Thyroid gland (tissue), 4 donors: ENCODE data around the gene SNORC. TPM values are rescaled to one million over a fixed set of nuclear protein-coding genes. Genes with fewer than 3 reads are reported as not detected.

ENCODE experiments used
- DNase-seq, 2 donors: peaks; one replicate each; pipeline ENCODE4 v3.0.0-alpha.2; 2019
- H3K27ac ChIP-seq, 3 donors: fragments of 200-600 bp; sonication (generic); 1 replicate in 2 of 3; 2 replicates in 1 of 3; pipeline ENCODE4 v1.5.1; 2016 to 2019; ENCODE audit warnings: mild to moderate bottlenecking in 1 of 3, moderate library complexity in 1 of 3
- H3K27me3 ChIP-seq: fragments of 200-600 bp; sonication (generic); one replicate; pipeline ENCODE4 v1.5.1; 2019
- H3K36me3 ChIP-seq, 2 donors: fragments of 200-600 bp; sonication (generic); one replicate each; pipeline ENCODE4 v1.5.1; 2016 to 2019
- H3K4me1 ChIP-seq, 2 donors: fragments of 200-600 bp; sonication (generic); one replicate each; pipeline ENCODE4 v1.5.1; 2017 to 2019
- H3K4me3 ChIP-seq, 3 donors: fragments of 200-600 bp; sonication (generic); replicated peaks in 1 of 3; 1 replicate in 2 of 3; 2 replicates in 1 of 3; pipeline ENCODE4 v1.5.1; 2016; ENCODE audit warnings: mild to moderate bottlenecking in 1 of 3
- H3K9me3 ChIP-seq: fragments of 200-600 bp; sonication (generic); one replicate; pipeline ENCODE4 v1.5.1; 2017
- POLR2A ChIP-seq, 2 donors: fragments of 450-650 bp; IDR thresholded peaks; one replicate each; pipeline ENCODE4 v1.6.1; 2017; ENCODE audit warnings: antibody characterized with exemption in 2 of 2, mild to moderate bottlenecking in 2 of 2, moderate library complexity in 1 of 2
- WGBS, 2 donors: methylation state at CpG; one replicate each; pipeline ENCODE4 v1.1.5; 2017; 5-methylcytosine and 5-hydroxymethylcytosine counted together
- intact Hi-C: fragments of 100-400 bp; cut with DNase I; formaldehyde crosslinking; loops from one replicate; pipeline ENCODE4 v1.15.1; 2023
- total RNA-seq, 4 donors: library from RNA; depleted of rRNA; stranded (reverse); fragments of >200 nt; gene quantifications; one replicate each; pipeline ENCODE4 v1.2.3, GENCODE V29; 2016
- TF ChIP-seq, protein P1 (sequence below), 6 experiments: fragments of 200-600 bp in 3 of 6; fragments of 450-650 bp in 3 of 6; sonication (generic) in 3 of 6; IDR thresholded peaks; one replicate each; pipeline ENCODE4 v1.5.1; 2016 to 2019; ENCODE audit warnings: antibody characterized with exemption in 6 of 6, mild to moderate bottlenecking in 2 of 6, inconsistent platforms in 1 of 6, moderate library complexity in 1 of 6

Gene SNORC
- total RNA-seq, 4 donors from 2014 or later: 0.45 to 1.9 (median 0.79) TPM; not detected in 1

DNA sequence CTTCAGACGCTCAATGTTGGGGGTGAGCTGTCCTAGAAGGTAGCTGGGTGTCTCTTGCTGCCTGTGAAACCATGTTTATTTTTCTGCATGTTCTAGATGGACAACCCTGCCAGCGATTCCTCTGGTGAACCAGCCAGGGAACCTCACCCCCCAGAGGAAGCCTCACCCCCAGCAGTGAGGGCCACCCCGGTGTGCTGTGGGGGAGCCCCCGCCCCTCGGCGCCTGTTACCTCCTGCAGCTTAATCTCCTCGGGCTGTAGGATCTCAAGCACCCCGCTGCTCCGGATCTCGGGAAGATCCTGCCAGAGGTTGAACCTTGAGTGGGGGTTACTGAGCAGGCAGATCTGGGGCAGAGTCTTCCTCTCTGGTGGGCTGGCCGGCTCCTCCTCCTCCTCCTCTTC, 50.0 kb downstream of the SNORC start:
- no peak for DNase-seq
- H3K4me1 ChIP-seq: no peaks in the 10 kb centered on the region
- WGBS, 2 donors: 67 to 73% methylated on average over 9 to 11 of the region's 11 CpGs
- H3K27ac ChIP-seq: no peak overlapping the region
- no peaks in the 10 kb centered on the region for H3K27me3 ChIP-seq
- H3K4me3 ChIP-seq: no peak overlapping the region
- H3K36me3 ChIP-seq: no peaks in the 10 kb centered on the region
- intact Hi-C loops: no loop called here
- no peaks in the 10 kb centered on the region for H3K9me3 ChIP-seq
- TF ChIP-seq POLR2A (IDR thresholded peaks at IDR 0.05): no peak
- TF ChIP-seq, protein P1, sequence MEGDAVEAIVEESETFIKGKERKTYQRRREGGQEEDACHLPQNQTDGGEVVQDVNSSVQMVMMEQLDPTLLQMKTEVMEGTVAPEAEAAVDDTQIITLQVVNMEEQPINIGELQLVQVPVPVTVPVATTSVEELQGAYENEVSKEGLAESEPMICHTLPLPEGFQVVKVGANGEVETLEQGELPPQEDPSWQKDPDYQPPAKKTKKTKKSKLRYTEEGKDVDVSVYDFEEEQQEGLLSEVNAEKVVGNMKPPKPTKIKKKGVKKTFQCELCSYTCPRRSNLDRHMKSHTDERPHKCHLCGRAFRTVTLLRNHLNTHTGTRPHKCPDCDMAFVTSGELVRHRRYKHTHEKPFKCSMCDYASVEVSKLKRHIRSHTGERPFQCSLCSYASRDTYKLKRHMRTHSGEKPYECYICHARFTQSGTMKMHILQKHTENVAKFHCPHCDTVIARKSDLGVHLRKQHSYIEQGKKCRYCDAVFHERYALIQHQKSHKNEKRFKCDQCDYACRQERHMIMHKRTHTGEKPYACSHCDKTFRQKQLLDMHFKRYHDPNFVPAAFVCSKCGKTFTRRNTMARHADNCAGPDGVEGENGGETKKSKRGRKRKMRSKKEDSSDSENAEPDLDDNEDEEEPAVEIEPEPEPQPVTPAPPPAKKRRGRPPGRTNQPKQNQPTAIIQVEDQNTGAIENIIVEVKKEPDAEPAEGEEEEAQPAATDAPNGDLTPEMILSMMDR (IDR thresholded peaks at IDR 0.05): no peak

DNA sequence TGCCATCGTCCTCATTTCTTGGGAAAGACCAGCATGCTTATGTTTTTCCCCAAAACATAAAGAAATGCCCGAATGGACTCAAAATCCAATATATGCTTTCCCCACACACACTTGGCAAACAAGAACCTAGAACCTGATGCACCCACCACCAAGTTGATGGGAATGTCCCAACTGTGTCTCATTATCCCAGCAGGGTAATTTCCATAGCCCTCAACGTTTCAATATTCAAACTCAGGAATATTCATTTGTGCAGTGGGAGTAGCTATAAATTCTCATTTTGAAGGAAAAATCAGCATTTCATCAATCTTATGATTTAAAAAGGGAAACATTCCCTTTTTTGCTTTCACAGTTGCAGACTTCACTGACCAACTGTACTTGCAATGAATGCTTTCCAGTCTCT, 50.7 kb downstream of the SNORC start:
- Histone ChIP-seq H3K4me1 (no peaks in the 10 kb centered on the region), H3K27ac (no peak overlapping the region), H3K36me3 (no peaks in the 10 kb centered on the region), H3K4me3 (no peak overlapping the region), H3K27me3 (no peaks in the 10 kb centered on the region), H3K9me3 (no peaks in the 10 kb centered on the region)
- WGBS, 2 donors: 71% methylated on average over 3 of the region's 3 CpGs
- TF ChIP-seq, protein P1 (IDR thresholded peaks at IDR 0.05): no peak
- no peak for TF ChIP-seq POLR2A (IDR thresholded peaks at IDR 0.05)
- intact Hi-C loops: no loop called here
- DNase-seq: no peak

DNA sequence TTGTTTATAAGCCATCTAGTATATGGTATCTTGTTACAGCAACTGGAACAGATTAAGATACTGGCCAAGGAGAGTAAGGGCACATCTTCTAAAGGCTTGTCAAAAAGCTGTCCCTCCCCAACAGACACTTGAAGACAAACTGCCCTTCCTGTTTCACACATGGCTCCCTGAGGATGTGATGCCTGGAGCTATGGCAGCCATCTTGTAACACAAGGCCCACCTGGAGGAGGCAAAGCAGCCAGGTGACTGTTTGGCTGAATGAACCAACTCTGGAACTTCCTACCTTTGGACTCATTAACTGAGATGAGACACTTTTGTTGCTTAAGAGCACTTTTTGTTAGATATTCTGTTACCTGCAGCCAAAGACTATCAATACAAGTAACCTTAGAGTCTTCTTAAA, 54.4 kb downstream of the SNORC start:
- DNase-seq: no peak
- Histone ChIP-seq H3K27ac (no peak overlapping the region), H3K27me3 (peaks cover 13% of the 10 kb centered on the region), H3K36me3 (no peaks in the 10 kb centered on the region), H3K9me3 (no peaks in the 10 kb centered on the region), H3K4me1 (peaks cover 7 to 21% of the 10 kb centered on the region in 2 donors), H3K4me3 (no peak overlapping the region)
- TF ChIP-seq POLR2A (IDR thresholded peaks at IDR 0.05): no peak
- TF ChIP-seq, protein P1 (IDR thresholded peaks at IDR 0.05): no peak
- intact Hi-C loops: no loop called here

DNA sequence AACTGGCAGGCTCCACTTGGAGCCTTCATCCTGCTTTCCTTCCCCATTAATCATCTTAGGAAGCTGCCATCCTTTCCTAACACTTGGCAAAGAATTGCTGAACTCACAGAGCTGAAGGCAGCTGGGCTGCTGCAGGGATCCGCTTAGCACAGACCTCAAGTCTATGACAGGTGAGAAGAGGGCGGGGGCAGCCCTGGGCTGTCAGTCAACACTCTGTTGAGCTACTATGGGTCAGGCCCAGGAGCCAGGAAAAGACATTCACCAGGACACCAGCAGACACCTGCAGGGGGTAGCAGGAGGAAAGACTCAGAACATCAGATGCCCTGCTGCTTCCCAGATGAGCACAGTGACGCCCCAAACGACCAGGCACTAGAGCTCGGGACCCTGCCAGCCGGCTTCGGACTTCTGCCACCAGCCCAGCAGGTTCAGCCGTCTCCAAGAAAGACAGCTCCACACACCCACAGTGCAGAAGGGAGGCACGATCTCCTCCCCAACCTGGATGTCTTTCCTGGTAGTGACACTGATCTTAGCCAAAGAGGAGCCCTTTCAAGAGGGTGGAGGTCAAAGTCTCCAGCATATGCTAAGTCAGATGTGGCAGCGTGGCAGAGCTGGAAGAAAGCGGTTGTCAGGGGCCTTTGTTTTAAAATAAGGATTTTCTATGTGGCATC, 55.2 kb downstream of the SNORC start:
- Histone ChIP-seq H3K36me3 (no peaks in the 10 kb centered on the region), H3K27ac (no peak overlapping the region), H3K4me1 (peaks cover 7 to 21% of the 10 kb centered on the region in 2 donors), H3K9me3 (no peaks in the 10 kb centered on the region), H3K27me3 (peaks cover 13% of the 10 kb centered on the region), H3K4me3 (no peak overlapping the region)
- intact Hi-C loops: no loop called here
- TF ChIP-seq POLR2A (IDR thresholded peaks at IDR 0.05): no peak
- TF ChIP-seq, protein P1 (IDR thresholded peaks at IDR 0.05): no peak
- WGBS, 2 donors: 37 to 45% methylated on average over 9 to 10 of the region's 11 CpGs
- DNase-seq: no peak

DNA sequence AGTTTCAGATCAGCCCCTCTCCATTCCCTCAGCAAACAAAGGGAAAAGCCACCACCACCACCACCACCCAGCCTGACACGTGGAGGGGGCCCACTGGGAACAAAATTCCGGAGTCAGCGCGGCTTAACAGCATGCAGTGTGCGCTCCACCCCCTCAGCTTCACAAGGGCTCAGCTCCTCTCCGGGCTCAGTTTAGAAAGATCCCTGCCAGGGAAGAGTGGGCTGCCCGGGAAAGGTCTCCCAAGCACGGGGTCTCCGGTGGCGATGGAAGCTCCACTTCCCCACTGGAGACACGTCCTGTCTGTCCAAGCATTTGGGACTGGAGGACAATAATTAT, 55.7 kb downstream of the SNORC start:
- Histone ChIP-seq H3K4me3 (no peak overlapping the region), H3K4me1 (peaks cover 7 to 21% of the 10 kb centered on the region in 2 donors), H3K27ac (no peak overlapping the region), H3K27me3 (peaks cover 13% of the 10 kb centered on the region), H3K9me3 (no peaks in the 10 kb centered on the region), H3K36me3 (no peaks in the 10 kb centered on the region)
- no peak for DNase-seq
- TF ChIP-seq POLR2A (IDR thresholded peaks at IDR 0.05): no peak
- TF ChIP-seq, protein P1 (IDR thresholded peaks at IDR 0.05): no peak
- intact Hi-C loops: no loop called here
- whole genome bisulfite sequencing, 2 donors: 25 to 45% methylated on average over 6 to 11 of the region's 11 CpGs
